Endothelial cell (in vitro differentiated cells): ENCODE measurements around the gene ZMIZ1. TPM values are rescaled to one million over a fixed set of nuclear protein-coding genes. Genes with fewer than 3 reads are reported as not detected.
A peak's percentile ranks its signal among the peaks of the same experiment; 100 is the strongest.

Source experiments
- DNase-seq: peaks from one replicate; pipeline ENCODE4 v3.0.0; 2021; ENCODE audit warnings: low spot score
- H3K27ac Mint-ChIP-seq: one replicate; pipeline ENCODE4 v1.8.0; 2021; ENCODE audit warnings: mixed read lengths, inconsistent platforms; ENCODE audit not compliant: unreplicated experiment
- H3K27me3 Mint-ChIP-seq: one replicate; pipeline ENCODE4 v1.8.0; 2021; ENCODE audit warnings: mild to moderate bottlenecking, moderate library complexity, mixed read lengths, inconsistent platforms; ENCODE audit not compliant: unreplicated experiment
- H3K36me3 Mint-ChIP-seq: one replicate; pipeline ENCODE4 v1.8.0; 2021; ENCODE audit warnings: mild to moderate bottlenecking, low read depth, mixed read lengths, inconsistent platforms; ENCODE audit not compliant: unreplicated experiment
- H3K4me1 Mint-ChIP-seq: one replicate; pipeline ENCODE4 v1.8.0; 2021; ENCODE audit warnings: mild to moderate bottlenecking, mixed read lengths, inconsistent platforms; ENCODE audit not compliant: unreplicated experiment
- H3K4me3 Mint-ChIP-seq: one replicate; pipeline ENCODE4 v1.8.0; 2021; ENCODE audit warnings: mild to moderate bottlenecking, mixed read lengths, inconsistent platforms; ENCODE audit not compliant: unreplicated experiment
- H3K9me3 Mint-ChIP-seq: one replicate; pipeline ENCODE4 v1.8.0; 2021; ENCODE audit warnings: mixed read lengths, inconsistent platforms; ENCODE audit not compliant: unreplicated experiment
- CTCF ChIP-seq: fragments of 200-600 bp; sonication (generic); IDR thresholded peaks from one replicate; pipeline ENCODE4 v1.5.0; 2021; ENCODE audit warnings: antibody characterized with exemption; ENCODE audit not compliant: unreplicated experiment
- total RNA-seq: library from RNA; stranded (reverse); fragmentation: NEBNext Ultra II Directional; extraction: Animal tissue kit (Norgen Biotek cat#: 25700); gene quantifications from one replicate; pipeline ENCODE4 v1.2.1, GENCODE V29; 2021; ENCODE audit not compliant: unreplicated experiment

Gene ZMIZ1
- total RNA-seq, 1 donor from 2014 or later: 102 TPM

GRCh38 chr10:79098596-79099015 is 29.8 kb downstream of the ZMIZ1 start:
- H3K27ac Mint-ChIP-seq: no peak overlapping the region
- no peak for DNase-seq
- peaks cover 20% of the 10 kb centered on the region for H3K27me3 Mint-ChIP-seq
- H3K4me3 Mint-ChIP-seq: no peak overlapping the region
- no peaks in the 10 kb centered on the region for H3K9me3 Mint-ChIP-seq
- H3K36me3 Mint-ChIP-seq: no peaks in the 10 kb centered on the region
- TF ChIP-seq CTCF: no peak
- H3K4me1 Mint-ChIP-seq: peaks cover 73% of the 10 kb centered on the region

- H3K27me3 Mint-ChIP-seq: peaks cover 25% of the 10 kb centered on the region
- H3K4me3 Mint-ChIP-seq: no peak overlapping the region
- H3K27ac Mint-ChIP-seq: no peak overlapping the region
- no peaks in the 10 kb centered on the region for H3K9me3 Mint-ChIP-seq
- no peak for TF ChIP-seq CTCF
- H3K36me3 Mint-ChIP-seq: no peaks in the 10 kb centered on the region
- peaks cover 73% of the 10 kb centered on the region for H3K4me1 Mint-ChIP-seq
- no peak for DNase-seq
Observed at GRCh38 chr10:79099898-79100448, 31.2 kb downstream of the ZMIZ1 start.

- no peak overlapping the region for H3K4me3 Mint-ChIP-seq
- peaks cover 25% of the 10 kb centered on the region for H3K27me3 Mint-ChIP-seq
- no peaks in the 10 kb centered on the region for H3K9me3 Mint-ChIP-seq
- H3K36me3 Mint-ChIP-seq: no peaks in the 10 kb centered on the region
- TF ChIP-seq CTCF: no peak
- no peak for DNase-seq
- H3K4me1 Mint-ChIP-seq: peaks cover 73% of the 10 kb centered on the region
- peak overlapping the region; percentile 16 for H3K27ac Mint-ChIP-seq
Observed at GRCh38 chr10:79100771-79101170, 32.0 kb downstream of the ZMIZ1 start.

GRCh38 chr10:79101560-79102497 is 33.1 kb downstream of the ZMIZ1 start:
- H3K4me3 Mint-ChIP-seq: no peak overlapping the region
- peak overlapping the region; percentile 9 for H3K27ac Mint-ChIP-seq
- no peaks in the 10 kb centered on the region for H3K9me3 Mint-ChIP-seq
- TF ChIP-seq CTCF: no peak
- peaks cover 69% of the 10 kb centered on the region for H3K4me1 Mint-ChIP-seq
- peaks cover 21% of the 10 kb centered on the region for H3K27me3 Mint-ChIP-seq
- H3K36me3 Mint-ChIP-seq: no peaks in the 10 kb centered on the region
- DNase-seq: no peak

- Mint-ChIP-seq H3K27ac (peak overlapping the region; percentile 61), H3K27me3 (peaks cover 21% of the 10 kb centered on the region), H3K36me3 (no peaks in the 10 kb centered on the region), H3K4me1 (peaks cover 74% of the 10 kb centered on the region), H3K4me3 (peak overlapping the region; percentile 51), H3K9me3 (no peaks in the 10 kb centered on the region)
- DNase-seq: no peak
- no peak for TF ChIP-seq CTCF
Observed at GRCh38 chr10:79102498-79102874, 33.7 kb downstream of the ZMIZ1 start.
